ENCODE results near the gene CROCC2.

GRCh38 chr2:240965296-240965904 lies 59.3 kb downstream of the CROCC2 start:
- TF ChIP-seq NFE2L2 (conservative IDR thresholded peaks at IDR 0.05; ENCODE audit: low read length) (no peak), REST (IDR thresholded peaks at IDR 0.05) (no peak), TP53 (CRISPR knock-in tag; IDR thresholded peaks at IDR 0.05) (no peak), CHD2 (IDR thresholded peaks at IDR 0.05; ENCODE audit: low read length, partially characterized antibody) (no peak), NR3C1 (IDR thresholded peaks at IDR 0.05) (no peak), PBX3 (IDR thresholded peaks at IDR 0.05) (no peak), CBX2 (IDR thresholded peaks at IDR 0.05; ENCODE audit: borderline replicate concordance, low read depth) (no peak), KDM5A (IDR thresholded peaks at IDR 0.05) (no peak)
- TF ChIP-seq, protein P1, sequence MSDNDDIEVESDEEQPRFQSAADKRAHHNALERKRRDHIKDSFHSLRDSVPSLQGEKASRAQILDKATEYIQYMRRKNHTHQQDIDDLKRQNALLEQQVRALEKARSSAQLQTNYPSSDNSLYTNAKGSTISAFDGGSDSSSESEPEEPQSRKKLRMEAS (IDR thresholded peaks at IDR 0.05), result no peak
- TF ChIP-seq, protein P2, sequence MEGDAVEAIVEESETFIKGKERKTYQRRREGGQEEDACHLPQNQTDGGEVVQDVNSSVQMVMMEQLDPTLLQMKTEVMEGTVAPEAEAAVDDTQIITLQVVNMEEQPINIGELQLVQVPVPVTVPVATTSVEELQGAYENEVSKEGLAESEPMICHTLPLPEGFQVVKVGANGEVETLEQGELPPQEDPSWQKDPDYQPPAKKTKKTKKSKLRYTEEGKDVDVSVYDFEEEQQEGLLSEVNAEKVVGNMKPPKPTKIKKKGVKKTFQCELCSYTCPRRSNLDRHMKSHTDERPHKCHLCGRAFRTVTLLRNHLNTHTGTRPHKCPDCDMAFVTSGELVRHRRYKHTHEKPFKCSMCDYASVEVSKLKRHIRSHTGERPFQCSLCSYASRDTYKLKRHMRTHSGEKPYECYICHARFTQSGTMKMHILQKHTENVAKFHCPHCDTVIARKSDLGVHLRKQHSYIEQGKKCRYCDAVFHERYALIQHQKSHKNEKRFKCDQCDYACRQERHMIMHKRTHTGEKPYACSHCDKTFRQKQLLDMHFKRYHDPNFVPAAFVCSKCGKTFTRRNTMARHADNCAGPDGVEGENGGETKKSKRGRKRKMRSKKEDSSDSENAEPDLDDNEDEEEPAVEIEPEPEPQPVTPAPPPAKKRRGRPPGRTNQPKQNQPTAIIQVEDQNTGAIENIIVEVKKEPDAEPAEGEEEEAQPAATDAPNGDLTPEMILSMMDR (IDR thresholded peaks at IDR 0.05), result no peak
